HCT116 (cell line): Measurements from ENCODE around the gene USP32. TPM values are rescaled to one million over a fixed set of nuclear protein-coding genes. Genes with fewer than 3 reads are reported as not detected.

Experiments
- ATAC-seq: fragments of 200-7000 bp; cut with Tn5 transposase; 2 replicates; pipeline ENCODE4 v1.9.1; 2020; ENCODE audit warnings: mild to moderate bottlenecking, moderate library complexity
- BruUV-seq: library from RNA; stranded (reverse); fragments of 400-500 nt; replicated peaks from 2 replicates; lab custom pipeline; 2021; lab: Mats Ljungman, UMichigan
- CTCF ChIA-PET: fragments of 300-600 bp; sonication (Branson Sonifier 250); formaldehyde crosslinking; loops from one replicate; lab custom pipeline; 2021; ENCODE audit warnings: antibody characterized with exemption; lab: Charles Lee
- POLR2A ChIA-PET: fragments of 300-600, 350-600 bp; sonication (Branson Sonifier 250); formaldehyde crosslinking; loops from one replicate; lab custom pipeline; 2021; ENCODE audit warnings: antibody characterized with exemption; lab: Charles Lee
- RAD21 ChIA-PET, 2 experiments: fragments of 300-600 bp; sonication (Branson Sonifier 250); formaldehyde crosslinking; loops; one replicate each; lab custom pipeline; 2023; ENCODE audit warnings: low total read pairs in 2 of 2; ENCODE audit not compliant: uncharacterized antibody in 2 of 2, unreplicated experiment in 2 of 2, low non-redundant PET in 1 of 2; lab: Charles Lee
- DNase-seq: peaks from one replicate; pipeline ENCODE4 v3.0.0-alpha.2; 2010; ENCODE audit warnings: low read depth, low spot score
- H2AFZ ChIP-seq: fragments of 200-600 bp; shearing (Covaris generic), sonication (generic); 2 replicates; pipeline ENCODE4 v1.6.1; 2017; ENCODE audit warnings: low read depth, mixed run types, mixed read lengths, antibody characterized with exemption, low read length; ENCODE audit not compliant: poor library complexity, severe bottlenecking
- H3K27ac ChIP-seq: 2 replicates; pipeline ENCODE4 v1.5.1; 2012; ENCODE audit warnings: low read depth, low read length
- H3K27me3 ChIP-seq: fragments of 200-600 bp; sonication (generic); 2 replicates; pipeline ENCODE4 v1.6.1; 2016; ENCODE audit warnings: mixed run types, low read length, mixed read lengths; ENCODE audit not compliant: insufficient read depth
- H3K36me3 ChIP-seq, 2 experiments: fragments of 200-500 bp in 1 of 2; fragments of 200-600 bp in 1 of 2; sonication (Bioruptor generic) in 1 of 2; sonication (generic) in 1 of 2; 2 replicates each; pipeline versions ENCODE4 v1.5.1 to v1.6.1; 2014 to 2016; ENCODE audit warnings: low read length in 2 of 2, inconsistent platforms in 1 of 2, mixed read lengths in 1 of 2, mixed run types in 1 of 2; ENCODE audit not compliant: insufficient read depth in 2 of 2, control insufficient read depth in 1 of 2
- H3K4me1 ChIP-seq, 2 experiments: fragments of 200-600 bp in 1 of 2; sonication (generic) in 1 of 2; 2 replicates each; pipeline versions ENCODE4 v1.5.1 to v1.6.1; 2012 to 2017; ENCODE audit warnings: low read length in 2 of 2, inconsistent platforms in 1 of 2, mild to moderate bottlenecking in 1 of 2, mixed read lengths in 1 of 2, mixed run types in 1 of 2, moderate library complexity in 1 of 2; ENCODE audit not compliant: insufficient read depth in 2 of 2, control insufficient read depth in 1 of 2
- H3K4me2 ChIP-seq: fragments of 200-600 bp; sonication (generic); 2 replicates; pipeline ENCODE4 v1.6.1; 2017; ENCODE audit warnings: mixed run types, low read length, mixed read lengths
- H3K4me3 ChIP-seq, 2 experiments: fragments of 200-600 bp in 1 of 2; sonication (generic) in 1 of 2; replicated peaks in 1 of 2; 2 replicates each; pipeline ENCODE4 v1.5.1; 2011 to 2016; ENCODE audit warnings: low read length in 2 of 2, control low read depth in 1 of 2, low read depth in 1 of 2, mild to moderate bottlenecking in 1 of 2, mixed read lengths in 1 of 2, mixed run types in 1 of 2
- H3K79me2 ChIP-seq: fragments of 200-600 bp; sonication (generic); 2 replicates; pipeline ENCODE4 v1.6.1; 2017; ENCODE audit warnings: mild to moderate bottlenecking, mixed run types, low read length, moderate library complexity, mixed read lengths; ENCODE audit not compliant: insufficient read depth
- H3K9ac ChIP-seq: fragments of 200-600 bp; sonication (generic); 2 replicates; pipeline ENCODE4 v1.6.1; 2016; ENCODE audit warnings: low read length, mixed read lengths
- H3K9me2 ChIP-seq: fragments of 200-600 bp; sonication (generic), shearing (Covaris generic); 2 replicates; pipeline ENCODE4 v1.6.1; 2017; ENCODE audit warnings: mixed run types, mild to moderate bottlenecking, moderate library complexity; ENCODE audit not compliant: insufficient read depth
- H3K9me3 ChIP-seq, 2 experiments: fragments of 200-500 bp in 1 of 2; fragments of 200-600 bp in 1 of 2; sonication (Bioruptor generic) in 1 of 2; sonication (generic) in 1 of 2; 2 replicates each; pipeline ENCODE4 v1.6.1; 2014 to 2017; ENCODE audit warnings: low read length in 2 of 2, mixed read lengths in 2 of 2, inconsistent platforms in 1 of 2, low read depth in 1 of 2, mild to moderate bottlenecking in 1 of 2, mixed run types in 1 of 2, moderate library complexity in 1 of 2; ENCODE audit not compliant: control insufficient read depth in 1 of 2, insufficient read depth in 1 of 2
- H4K20me1 ChIP-seq: fragments of 200-600 bp; sonication (generic), shearing (Covaris generic); 2 replicates; pipeline ENCODE4 v1.6.1; 2017; ENCODE audit warnings: mixed run types, mild to moderate bottlenecking, moderate library complexity; ENCODE audit not compliant: insufficient read depth
- CEBPB ChIP-seq: IDR thresholded peaks from 2 replicates; pipeline ENCODE4 v1.6.1; 2012; ENCODE audit warnings: low read depth
- EGR1 ChIP-seq: IDR thresholded peaks from 2 replicates; pipeline ENCODE4 v1.6.1; 2012; ENCODE audit warnings: low read depth
- EZH2phosphoT487 ChIP-seq: fragments of 200-600 bp; IDR thresholded peaks from 2 replicates; pipeline ENCODE4 v1.6.1; 2018; ENCODE audit warnings: antibody characterized with exemption, borderline replicate concordance
- JUND ChIP-seq: IDR thresholded peaks from 2 replicates; pipeline ENCODE4 v1.6.1; 2012
- POLR2A ChIP-seq: IDR thresholded peaks from 2 replicates; pipeline ENCODE4 v1.7.0; 2011; ENCODE audit warnings: borderline replicate concordance; ENCODE audit not compliant: insufficient read depth, insufficient read length; ENCODE audit errors: extremely low read depth
- POLR2AphosphoS5 ChIP-seq: IDR thresholded peaks from 2 replicates; pipeline ENCODE4 v1.6.1; 2011; ENCODE audit warnings: mild to moderate bottlenecking, low read depth, low read length, moderate library complexity
- RAD21 ChIP-seq: IDR thresholded peaks from 2 replicates; pipeline ENCODE4 v1.6.1; 2012; ENCODE audit warnings: low read depth, mild to moderate bottlenecking
- SIN3A ChIP-seq: IDR thresholded peaks from 2 replicates; pipeline ENCODE4 v1.6.1; 2012; ENCODE audit warnings: low read depth
- SP1 ChIP-seq: IDR thresholded peaks from 2 replicates; pipeline ENCODE4 v1.6.1; 2012; ENCODE audit warnings: low read depth
- SRF ChIP-seq: IDR thresholded peaks from 2 replicates; pipeline ENCODE4 v1.6.1; 2012; ENCODE audit warnings: low read depth
- TCF7L2 ChIP-seq: IDR thresholded peaks from 2 replicates; pipeline ENCODE4 v1.7.0; 2011; ENCODE audit warnings: borderline replicate concordance, inconsistent platforms; ENCODE audit not compliant: insufficient read depth, insufficient read length; ENCODE audit errors: extremely low read depth
- YY1 ChIP-seq: IDR thresholded peaks from 2 replicates; pipeline ENCODE4 v1.6.1; 2011; ENCODE audit warnings: low read length, low read depth, moderate library complexity, mild to moderate bottlenecking; ENCODE audit not compliant: insufficient replicate concordance; ENCODE audit errors: extremely low read depth
- ZFX ChIP-seq: fragments of 450-650 bp; IDR thresholded peaks from 2 replicates; pipeline ENCODE4 v1.6.1; 2017
- ZNF274 ChIP-seq: fragments of 200-500 bp; sonication (Bioruptor generic); IDR thresholded peaks from 2 replicates; pipeline ENCODE4 v1.6.1; 2014; ENCODE audit warnings: mild to moderate bottlenecking, low read depth, low read length, inconsistent platforms
- intact Hi-C: fragments of 100-400 bp; cut with micrococcal nuclease; formaldehyde crosslinking; loops from 2 replicates; pipeline ENCODE4 v1.10.0; 2022
- total RNA-seq: library from RNA; stranded (reverse); gene quantifications from one replicate; pipeline ENCODE4 v1.2.1, GENCODE V29; 2021; ENCODE audit not compliant: unreplicated experiment
- TF ChIP-seq, protein P1 (sequence below): IDR thresholded peaks from 2 replicates; pipeline ENCODE4 v1.6.1; 2012
- TF ChIP-seq, protein P2 (sequence below), 3 experiments: fragments of 200-600 bp in 1 of 3; sonication (generic) in 1 of 3; IDR thresholded peaks in 2 of 3; conservative IDR thresholded peaks in 1 of 3; 2 replicates each; pipeline ENCODE4 v1.5.1; 2012 to 2017; ENCODE audit warnings: low read depth in 2 of 3, low read length in 2 of 3, antibody characterized with exemption in 1 of 3, borderline replicate concordance in 1 of 3, control low read depth in 1 of 3, mild to moderate bottlenecking in 1 of 3, mixed read lengths in 1 of 3, mixed run types in 1 of 3, moderate library complexity in 1 of 3; ENCODE audit not compliant: insufficient read depth in 1 of 3

Gene USP32
- total RNA-seq, 1 experiment from 2014 or later, result 67.0 TPM

- BruUV-seq, result no TSS peak
- CTCF ChIA-PET, result no interaction called here
Observed at GRCh38 chr17:60154616-60155426, 237.1 kb downstream of the USP32 start.

GRCh38 chr17:60153606-60154390 lies 238.1 kb downstream of the USP32 start:
- H2AFZ ChIP-seq, result no peak overlapping the region
- no peaks in the 10 kb centered on the region for H4K20me1 ChIP-seq
- RAD21 ChIA-PET, result no interaction called here
- H3K4me2 ChIP-seq, result no peak overlapping the region
- CTCF ChIA-PET, result interaction anchor here (1.4 kb wide), 1 partner anchor 12 kb away, joined by 8 read pairs; no protein-coding TSS in a partner anchor
- BruUV-seq, result no TSS peak
- H3K27ac ChIP-seq, result no peak overlapping the region
- POLR2A ChIA-PET, result no interaction called here
- no peaks in the 10 kb centered on the region for H3K36me3 ChIP-seq
- H3K9me3 ChIP-seq, result no peaks in the 10 kb centered on the region
- no peak for DNase-seq
- no peaks in the 10 kb centered on the region for H3K27me3 ChIP-seq
- ATAC-seq, result no peak
- no peaks in the 10 kb centered on the region for H3K79me2 ChIP-seq
- no peak overlapping the region for H3K9ac ChIP-seq
- intact Hi-C loops, result no loop called here
- H3K9me2 ChIP-seq, result no peaks in the 10 kb centered on the region
- TF ChIP-seq EZH2phosphoT487 (no peak), CEBPB (no peak), EGR1 (no peak), TCF7L2 (no peak), ZNF274 (no peak), SRF (no peak), JUND (no peak), POLR2AphosphoS5 (no peak), YY1 (no peak), SIN3A (no peak), ZFX (no peak), RAD21 (no peak), POLR2A (no peak)
- TF ChIP-seq, protein P1, sequence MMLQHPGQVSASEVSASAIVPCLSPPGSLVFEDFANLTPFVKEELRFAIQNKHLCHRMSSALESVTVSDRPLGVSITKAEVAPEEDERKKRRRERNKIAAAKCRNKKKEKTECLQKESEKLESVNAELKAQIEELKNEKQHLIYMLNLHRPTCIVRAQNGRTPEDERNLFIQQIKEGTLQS, result no peak
- TF ChIP-seq, protein P2, sequence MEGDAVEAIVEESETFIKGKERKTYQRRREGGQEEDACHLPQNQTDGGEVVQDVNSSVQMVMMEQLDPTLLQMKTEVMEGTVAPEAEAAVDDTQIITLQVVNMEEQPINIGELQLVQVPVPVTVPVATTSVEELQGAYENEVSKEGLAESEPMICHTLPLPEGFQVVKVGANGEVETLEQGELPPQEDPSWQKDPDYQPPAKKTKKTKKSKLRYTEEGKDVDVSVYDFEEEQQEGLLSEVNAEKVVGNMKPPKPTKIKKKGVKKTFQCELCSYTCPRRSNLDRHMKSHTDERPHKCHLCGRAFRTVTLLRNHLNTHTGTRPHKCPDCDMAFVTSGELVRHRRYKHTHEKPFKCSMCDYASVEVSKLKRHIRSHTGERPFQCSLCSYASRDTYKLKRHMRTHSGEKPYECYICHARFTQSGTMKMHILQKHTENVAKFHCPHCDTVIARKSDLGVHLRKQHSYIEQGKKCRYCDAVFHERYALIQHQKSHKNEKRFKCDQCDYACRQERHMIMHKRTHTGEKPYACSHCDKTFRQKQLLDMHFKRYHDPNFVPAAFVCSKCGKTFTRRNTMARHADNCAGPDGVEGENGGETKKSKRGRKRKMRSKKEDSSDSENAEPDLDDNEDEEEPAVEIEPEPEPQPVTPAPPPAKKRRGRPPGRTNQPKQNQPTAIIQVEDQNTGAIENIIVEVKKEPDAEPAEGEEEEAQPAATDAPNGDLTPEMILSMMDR (IDR thresholded peaks at IDR 0.05 in 2 of 3, conservative IDR thresholded peaks at IDR 0.05 in 1 of 3; ENCODE audit: borderline replicate concordance in 1 of 3, insufficient read depth in 1 of 3, low read depth in 2 of 3, low read length in 2 of 3), result no peak
- H3K4me1 ChIP-seq, result no peaks in the 10 kb centered on the region
- H3K4me3 ChIP-seq, result no peak overlapping the region

More at GRCh38 chr17:60154616-60155426, 237.1 kb downstream of the USP32 start:
- Histone ChIP-seq H3K4me1 (no peaks in the 10 kb centered on the region), H3K36me3 (no peaks in the 10 kb centered on the region), H3K27me3 (no peaks in the 10 kb centered on the region), H3K9ac (no peak overlapping the region), H4K20me1 (no peaks in the 10 kb centered on the region), H3K79me2 (no peaks in the 10 kb centered on the region), H3K9me3 (no peaks in the 10 kb centered on the region), H3K9me2 (no peaks in the 10 kb centered on the region), H3K4me2 (no peak overlapping the region), H2AFZ (no peak overlapping the region), H3K4me3 (no peak overlapping the region), H3K27ac (no peak overlapping the region)
- DNase-seq, result no peak
- ChIA-PET POLR2A (no interaction called here), RAD21 (no interaction called here)
- TF ChIP-seq RAD21 (no peak), ZNF274 (no peak), SP1 (no peak)
- ATAC-seq, result no peak
- intact Hi-C loops, result no loop called here
